PFSK-1 (cell line): Measurements from ENCODE around the gene BCKDHA.

Source experiments
- FOXP2 ChIP-seq: optimal IDR thresholded peaks from 2 replicates; pipeline ENCODE3; 2011; ENCODE audit warnings: borderline replicate concordance, control low read depth, inconsistent platforms; ENCODE audit not compliant: insufficient read depth; ENCODE audit errors: extremely low read length, extremely low read depth
- POLR2AphosphoS5 ChIP-seq: IDR thresholded peaks from 2 replicates; pipeline ENCODE4 v1.6.1; 2012; ENCODE audit warnings: low read depth, mild to moderate bottlenecking, control low read depth, low read length, moderate library complexity
- SIN3A ChIP-seq: IDR thresholded peaks from 2 replicates; pipeline ENCODE4 v1.6.1; 2012; ENCODE audit warnings: mild to moderate bottlenecking, low read length, moderate library complexity, borderline replicate concordance; ENCODE audit not compliant: insufficient read depth
- TAF1 ChIP-seq: IDR thresholded peaks from 2 replicates; pipeline ENCODE4 v1.6.1; 2012; ENCODE audit warnings: low read length, control low read depth, borderline replicate concordance; ENCODE audit not compliant: insufficient read depth
- TF ChIP-seq, protein P1 (sequence below), 2 experiments: IDR thresholded peaks; 2 replicates each; pipeline versions ENCODE4 v1.6.1 to v1.8.0; 2011 to 2012; ENCODE audit warnings: low read depth in 2 of 2, low read length in 2 of 2, control low read depth in 1 of 2, inconsistent platforms in 1 of 2, mild to moderate bottlenecking in 1 of 2, moderate library complexity in 1 of 2; ENCODE audit not compliant: insufficient read depth in 1 of 2

BCKDHA gene

DNA sequence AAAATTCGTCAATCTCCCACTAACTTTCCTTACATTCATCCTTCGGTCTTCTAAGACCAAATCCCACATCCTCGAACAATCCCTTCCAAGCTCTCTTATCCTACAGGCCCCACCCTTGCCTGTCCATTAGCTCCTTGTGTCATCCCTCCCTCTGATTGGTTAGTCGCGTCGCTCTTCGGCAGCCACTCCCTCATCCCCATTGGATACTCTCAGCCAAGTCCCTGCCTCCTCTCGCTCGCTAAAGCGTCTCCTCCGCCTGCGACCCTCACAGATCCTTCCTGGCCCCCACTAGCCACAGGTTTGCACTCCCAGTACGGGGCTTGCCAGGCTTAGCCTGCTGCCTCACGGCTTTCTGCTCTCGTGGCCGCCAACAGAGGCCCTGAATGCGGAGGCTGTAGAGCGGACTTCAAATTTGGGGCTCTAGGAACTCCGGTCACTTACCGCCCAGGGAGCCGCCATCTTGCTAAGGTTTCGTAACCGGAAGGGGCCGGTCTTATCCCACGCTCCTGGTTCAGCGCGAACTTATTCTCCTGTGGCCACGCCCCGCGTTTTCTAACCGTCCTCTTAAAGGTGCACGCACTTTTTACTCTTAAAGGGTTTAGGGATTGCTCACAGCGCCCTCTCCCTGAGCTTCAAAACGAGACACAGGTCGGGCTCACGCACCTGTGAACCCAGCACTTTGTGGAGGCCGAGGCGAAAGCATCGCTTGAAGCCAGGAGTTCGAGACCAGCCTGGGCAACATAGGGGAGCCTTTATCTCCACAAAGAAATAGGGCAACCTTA, 42.0 kb downstream of the BCKDHA start, which contains the start of gene DMAC2:
TSS of gene DMAC2 (minus strand) at position 472 of the 782 bp plus-strand sequence. CDS start at position 459, 13 bp downstream.
- no peak for TF ChIP-seq FOXP2
- TF ChIP-seq SIN3A = 0 out of 2 replicates have a peak, but pooled peaks have one; percentile 59
- TF ChIP-seq, protein P1, sequence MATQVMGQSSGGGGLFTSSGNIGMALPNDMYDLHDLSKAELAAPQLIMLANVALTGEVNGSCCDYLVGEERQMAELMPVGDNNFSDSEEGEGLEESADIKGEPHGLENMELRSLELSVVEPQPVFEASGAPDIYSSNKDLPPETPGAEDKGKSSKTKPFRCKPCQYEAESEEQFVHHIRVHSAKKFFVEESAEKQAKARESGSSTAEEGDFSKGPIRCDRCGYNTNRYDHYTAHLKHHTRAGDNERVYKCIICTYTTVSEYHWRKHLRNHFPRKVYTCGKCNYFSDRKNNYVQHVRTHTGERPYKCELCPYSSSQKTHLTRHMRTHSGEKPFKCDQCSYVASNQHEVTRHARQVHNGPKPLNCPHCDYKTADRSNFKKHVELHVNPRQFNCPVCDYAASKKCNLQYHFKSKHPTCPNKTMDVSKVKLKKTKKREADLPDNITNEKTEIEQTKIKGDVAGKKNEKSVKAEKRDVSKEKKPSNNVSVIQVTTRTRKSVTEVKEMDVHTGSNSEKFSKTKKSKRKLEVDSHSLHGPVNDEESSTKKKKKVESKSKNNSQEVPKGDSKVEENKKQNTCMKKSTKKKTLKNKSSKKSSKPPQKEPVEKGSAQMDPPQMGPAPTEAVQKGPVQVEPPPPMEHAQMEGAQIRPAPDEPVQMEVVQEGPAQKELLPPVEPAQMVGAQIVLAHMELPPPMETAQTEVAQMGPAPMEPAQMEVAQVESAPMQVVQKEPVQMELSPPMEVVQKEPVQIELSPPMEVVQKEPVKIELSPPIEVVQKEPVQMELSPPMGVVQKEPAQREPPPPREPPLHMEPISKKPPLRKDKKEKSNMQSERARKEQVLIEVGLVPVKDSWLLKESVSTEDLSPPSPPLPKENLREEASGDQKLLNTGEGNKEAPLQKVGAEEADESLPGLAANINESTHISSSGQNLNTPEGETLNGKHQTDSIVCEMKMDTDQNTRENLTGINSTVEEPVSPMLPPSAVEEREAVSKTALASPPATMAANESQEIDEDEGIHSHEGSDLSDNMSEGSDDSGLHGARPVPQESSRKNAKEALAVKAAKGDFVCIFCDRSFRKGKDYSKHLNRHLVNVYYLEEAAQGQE (IDR thresholded peaks at IDR 0.05; ENCODE audit: insufficient read depth in 1 of 2, low read depth in 2 of 2, low read length in 2 of 2) = 0 out of 4 replicates have a peak, but pooled peaks of 1 of the 2 experiments have one; percentile 43
- peak; percentile 93 for TF ChIP-seq POLR2AphosphoS5
- peak; percentile 84 for TF ChIP-seq TAF1

DNA sequence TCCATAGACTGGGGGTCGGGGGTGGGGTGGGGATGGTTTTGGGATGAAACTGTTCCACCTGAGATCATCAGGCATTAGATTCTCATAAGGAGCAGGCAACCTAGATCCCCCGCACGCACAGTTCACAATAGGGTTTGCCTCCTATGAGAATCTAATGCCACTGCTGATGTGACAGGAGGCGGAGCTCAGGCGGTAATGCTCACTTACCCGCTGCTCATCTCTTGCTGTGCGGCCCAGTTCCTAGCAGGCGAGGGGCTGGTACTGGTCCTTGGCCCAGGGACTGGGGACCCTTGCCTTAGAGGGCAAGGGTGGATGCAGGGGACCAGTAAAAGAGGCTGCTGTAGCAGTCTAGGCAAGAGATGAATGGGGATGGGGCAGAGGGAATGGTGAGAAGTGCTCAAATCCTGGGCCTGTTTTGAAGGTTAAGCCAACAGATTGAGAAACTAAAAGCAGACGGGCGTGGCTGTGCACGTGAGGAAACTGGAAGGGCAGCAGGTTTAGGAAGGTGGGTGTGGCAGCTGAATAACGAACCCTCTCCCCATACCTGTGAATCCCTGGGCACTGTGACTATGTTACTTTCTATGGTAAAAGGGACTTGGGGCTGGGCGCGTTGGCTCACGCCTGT, 43.8 kb downstream of the BCKDHA start:
- TF ChIP-seq, protein P1 (IDR thresholded peaks at IDR 0.05; ENCODE audit: insufficient read depth in 1 of 2, low read depth in 2 of 2, low read length in 2 of 2) = no peak
- no peak for TF ChIP-seq POLR2AphosphoS5
- TF ChIP-seq SIN3A = no peak
- no peak for TF ChIP-seq FOXP2
- no peak for TF ChIP-seq TAF1

DNA sequence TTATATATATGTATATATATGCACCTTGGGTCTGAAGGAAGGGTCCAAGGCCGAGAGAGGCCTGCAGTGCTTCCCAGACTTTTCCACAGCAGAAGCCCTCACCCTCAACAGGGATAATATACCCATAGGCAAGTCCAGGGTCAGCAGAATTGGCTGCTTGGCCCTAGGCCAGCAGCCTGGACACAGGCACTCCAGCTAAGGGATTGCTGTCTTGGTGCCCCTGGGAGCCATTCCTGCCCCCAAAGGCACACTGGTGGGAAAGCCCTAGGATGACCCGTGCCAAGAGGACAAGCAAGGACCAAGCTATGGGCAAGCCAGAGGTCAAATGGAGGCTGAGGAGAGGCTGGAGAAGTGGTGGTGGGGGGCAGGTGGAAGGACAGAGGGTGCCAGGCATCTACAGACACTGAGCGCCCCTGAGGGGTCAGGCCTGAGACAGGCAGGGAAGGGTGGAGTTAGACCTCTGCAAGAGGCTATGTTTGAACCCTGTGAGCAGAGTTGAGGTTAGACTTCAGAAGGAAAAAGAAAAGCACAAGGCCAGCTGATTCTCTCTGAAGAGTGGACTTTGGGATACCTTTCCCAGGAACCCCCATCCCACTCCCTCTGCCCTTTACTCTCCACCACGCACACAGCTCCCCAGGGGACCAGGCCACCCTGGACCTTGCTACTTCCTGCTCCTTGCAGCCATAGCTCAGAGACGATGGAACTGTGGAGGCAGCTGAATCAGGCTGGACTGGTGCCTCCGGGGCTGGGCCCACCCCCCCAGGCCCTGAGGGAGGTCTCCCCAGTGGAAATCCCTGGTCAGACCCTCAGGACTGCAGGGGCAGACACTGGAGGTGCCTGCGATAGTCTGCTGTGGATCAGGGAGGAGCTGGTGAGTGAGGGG, 45.1 kb downstream of the BCKDHA start, which contains the start of gene ERICH4:
TSS of gene ERICH4 (plus strand) at position 684 of the 883 bp plus-strand sequence. CDS start at position 698, 14 bp downstream.
- TF ChIP-seq, protein P1 (IDR thresholded peaks at IDR 0.05; ENCODE audit: insufficient read depth in 1 of 2, low read depth in 2 of 2, low read length in 2 of 2) = no peak

DNA sequence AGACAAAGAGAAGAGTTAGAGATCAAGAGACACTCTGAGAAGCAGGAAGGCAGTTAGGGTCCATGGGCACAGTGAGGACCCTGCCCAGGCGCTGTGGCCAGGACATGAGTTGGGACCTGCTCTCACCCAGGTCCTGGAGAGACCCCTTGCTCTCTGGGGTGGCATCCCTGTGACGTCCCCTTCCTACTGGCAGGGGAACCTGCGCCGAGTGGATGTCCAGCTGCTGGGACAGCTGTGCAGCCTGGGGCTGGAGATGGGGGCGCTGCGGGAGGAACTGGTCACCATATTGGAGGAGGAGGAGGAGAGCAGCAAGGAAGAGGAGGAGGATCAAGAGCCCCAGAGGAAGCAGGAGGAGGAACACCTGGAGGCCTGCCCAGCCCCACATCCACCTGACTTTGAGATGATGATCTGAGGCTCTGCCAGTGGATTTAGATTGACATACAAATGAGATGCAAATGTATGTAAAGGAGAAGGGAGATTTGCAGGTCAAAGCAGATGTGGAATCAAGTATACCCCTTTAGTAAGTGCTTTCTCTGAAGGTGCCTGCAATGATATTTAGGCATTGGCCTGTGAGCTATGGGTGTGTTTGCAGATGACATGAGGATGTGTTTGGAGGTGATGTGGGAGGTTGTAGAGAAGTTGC, 46.3 kb downstream of the BCKDHA start:
- no peak for TF ChIP-seq SIN3A
- TF ChIP-seq, protein P1 (IDR thresholded peaks at IDR 0.05; ENCODE audit: insufficient read depth in 1 of 2, low read depth in 2 of 2, low read length in 2 of 2) = no peak
- no peak for TF ChIP-seq FOXP2
